Kidney (tissue), 14 donors: ENCODE data around the gene KRTAP16-1. TPM values are rescaled to one million over a fixed set of nuclear protein-coding genes. Genes with fewer than 3 reads are reported as not detected.

ENCODE experiments used
- DNase-seq, 5 donors: peaks; one replicate each; pipeline ENCODE4 v3.0.0-alpha.2; 2013 to 2020
- FAIRE-seq: peaks from 2 replicates; lab custom pipeline; 2012; peaks lifted over from hg19 to GRCh38; lab: Jason Lieb, UNC
- H3K27ac ChIP-seq, 2 donors: one replicate each; pipeline ENCODE4 v1.7.0; 2013; ENCODE audit warnings: low read depth in 2 of 2, low read length in 2 of 2, inconsistent platforms in 1 of 2
- H3K27me3 ChIP-seq: one replicate; pipeline ENCODE4 v1.7.1; 2013; ENCODE audit warnings: low read length, inconsistent platforms; ENCODE audit not compliant: control insufficient read depth, insufficient read depth
- H3K36me3 ChIP-seq, 3 donors: one replicate each; pipeline versions ENCODE4 v1.7.0 to v1.7.1; 2013; ENCODE audit warnings: low read length in 3 of 3, control low read depth in 1 of 3, inconsistent platforms in 1 of 3; ENCODE audit not compliant: insufficient read depth in 3 of 3, control insufficient read depth in 2 of 3
- H3K4me1 ChIP-seq, 3 donors: one replicate each; pipeline versions ENCODE4 v1.7.0 to v1.7.1; 2013; ENCODE audit warnings: low read length in 3 of 3, inconsistent platforms in 1 of 3, low read depth in 1 of 3; ENCODE audit not compliant: control insufficient read depth in 2 of 3, insufficient read depth in 2 of 3
- H3K4me3 ChIP-seq, 3 donors: one replicate each; pipeline versions ENCODE4 v1.7.0 to v1.8.1; 2013; ENCODE audit warnings: low read length in 3 of 3, control low read depth in 1 of 3, inconsistent platforms in 1 of 3
- H3K9ac ChIP-seq, 3 donors: one replicate each; pipeline versions ENCODE4 v1.7.0 to v1.7.1; 2013; ENCODE audit warnings: low read length in 3 of 3, control low read depth in 1 of 3, inconsistent platforms in 1 of 3
- H3K9me3 ChIP-seq, 3 donors: one replicate each; pipeline versions ENCODE4 v1.7.0 to v1.7.1; 2013; ENCODE audit warnings: low read length in 3 of 3, control low read depth in 1 of 3, inconsistent platforms in 1 of 3; ENCODE audit not compliant: control insufficient read depth in 2 of 3, insufficient read depth in 1 of 3
- intact Hi-C: fragments of 100-400 bp; cut with DNase I; formaldehyde crosslinking; loops from one replicate; pipeline ENCODE4 v1.11.1; 2022
- polyA plus RNA-seq: library from polyadenylated mRNA; stranded (reverse); fragments of 350-450 nt; fragmentation: Illumina TruSeq; extraction: RNeasy Lipid Tissue Mini Kit (QIAGEN cat#74804); gene quantifications from one replicate; pipeline ENCODE4 v1.2.3, GENCODE V29; 2014; ENCODE audit warnings: low read depth, low replicate concordance; ENCODE audit not compliant: insufficient read depth
- total RNA-seq: library from RNA; stranded (reverse); fragmentation: NEBNext Ultra II Directional; extraction: Animal tissue kit (Norgen Biotek cat#: 25700); gene quantifications from one replicate; pipeline ENCODE4 v1.2.1, GENCODE V29; 2021
- TF ChIP-seq, protein P1 (sequence below): IDR thresholded peaks from 3 replicates; pipeline ENCODE4 v1.5.1; 2012; ENCODE audit warnings: mild to moderate bottlenecking, moderate library complexity, borderline replicate concordance; ENCODE audit not compliant: insufficient read depth; ENCODE audit errors: extremely low read depth
- donor health status: control.
- donor health status: control.
- donor health status: control.
- donor health status: control.
- donor health status: control.
- donor health status: DM: yes; HTN: yes; CAD: no.
- donor health status: Normal renal cell carcinoma (clear cell type).

KRTAP16-1 gene
- total and polyA plus RNA-seq, 2 donors from 2014 or later, result not detected

DNA sequence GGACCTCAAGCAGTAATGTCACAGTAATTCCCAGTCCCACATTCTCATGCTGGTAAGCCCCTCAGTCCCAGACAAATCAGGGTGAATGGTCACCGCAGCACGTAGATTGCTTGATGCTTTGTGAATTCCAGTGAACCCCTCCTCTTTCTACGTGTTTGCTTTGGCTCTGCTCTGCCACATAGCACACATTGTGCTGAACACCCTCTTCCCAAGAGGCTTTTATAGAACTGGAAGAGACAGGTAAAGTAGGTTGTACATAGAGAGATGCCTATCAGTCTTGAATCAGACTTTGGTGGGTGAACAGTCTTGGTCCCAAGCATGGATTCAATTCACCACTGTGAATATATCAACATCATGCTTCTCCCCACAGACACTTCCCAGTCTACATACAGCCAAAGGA is 44.5 kb downstream of the KRTAP16-1 start:
- no peak for FAIRE-seq
- H3K36me3 ChIP-seq, result no peaks in the 10 kb centered on the region
- intact Hi-C loops, result no loop called here

DNA sequence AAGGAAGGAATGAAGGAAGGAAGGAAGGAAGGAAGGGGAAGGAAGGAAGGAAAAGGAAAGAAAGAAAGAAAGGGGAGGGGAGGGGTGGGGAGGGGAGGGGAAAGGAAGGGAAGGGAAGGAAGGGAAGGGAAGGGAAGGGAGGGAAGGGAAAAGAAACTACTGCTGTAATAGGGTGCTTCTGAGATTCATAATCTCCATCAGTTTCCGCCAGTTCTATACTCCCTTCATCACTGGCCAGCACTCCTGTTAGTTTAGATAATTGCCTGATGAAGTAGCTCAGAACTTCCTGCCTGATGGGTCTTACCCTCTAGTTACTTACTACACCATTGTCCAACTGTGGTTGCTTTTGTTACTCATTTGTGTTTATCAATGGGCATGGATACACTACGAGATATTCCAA is 45.9 kb downstream of the KRTAP16-1 start:
- TF ChIP-seq, protein P1, sequence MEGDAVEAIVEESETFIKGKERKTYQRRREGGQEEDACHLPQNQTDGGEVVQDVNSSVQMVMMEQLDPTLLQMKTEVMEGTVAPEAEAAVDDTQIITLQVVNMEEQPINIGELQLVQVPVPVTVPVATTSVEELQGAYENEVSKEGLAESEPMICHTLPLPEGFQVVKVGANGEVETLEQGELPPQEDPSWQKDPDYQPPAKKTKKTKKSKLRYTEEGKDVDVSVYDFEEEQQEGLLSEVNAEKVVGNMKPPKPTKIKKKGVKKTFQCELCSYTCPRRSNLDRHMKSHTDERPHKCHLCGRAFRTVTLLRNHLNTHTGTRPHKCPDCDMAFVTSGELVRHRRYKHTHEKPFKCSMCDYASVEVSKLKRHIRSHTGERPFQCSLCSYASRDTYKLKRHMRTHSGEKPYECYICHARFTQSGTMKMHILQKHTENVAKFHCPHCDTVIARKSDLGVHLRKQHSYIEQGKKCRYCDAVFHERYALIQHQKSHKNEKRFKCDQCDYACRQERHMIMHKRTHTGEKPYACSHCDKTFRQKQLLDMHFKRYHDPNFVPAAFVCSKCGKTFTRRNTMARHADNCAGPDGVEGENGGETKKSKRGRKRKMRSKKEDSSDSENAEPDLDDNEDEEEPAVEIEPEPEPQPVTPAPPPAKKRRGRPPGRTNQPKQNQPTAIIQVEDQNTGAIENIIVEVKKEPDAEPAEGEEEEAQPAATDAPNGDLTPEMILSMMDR, result no peak
- Histone ChIP-seq H3K27ac (no peak overlapping the region), H3K9me3 (no peaks in the 10 kb centered on the region), H3K9ac (no peak overlapping the region), H3K27me3 (no peaks in the 10 kb centered on the region), H3K4me3 (no peak overlapping the region), H3K36me3 (no peaks in the 10 kb centered on the region), H3K4me1 (no peaks in the 10 kb centered on the region)
- intact Hi-C loops, result no loop called here
- DNase-seq, result no peak
- FAIRE-seq, result no peak

More for the DNA sequence above, 44.5 kb downstream of the KRTAP16-1 start:
- H3K4me1 ChIP-seq, result no peaks in the 10 kb centered on the region
- no peak overlapping the region for H3K27ac ChIP-seq
- no peak for DNase-seq
- H3K9me3 ChIP-seq, result no peaks in the 10 kb centered on the region
- TF ChIP-seq, protein P1, result no peak
- no peak overlapping the region for H3K9ac ChIP-seq
- H3K27me3 ChIP-seq, result no peaks in the 10 kb centered on the region
- no peak overlapping the region for H3K4me3 ChIP-seq

DNA sequence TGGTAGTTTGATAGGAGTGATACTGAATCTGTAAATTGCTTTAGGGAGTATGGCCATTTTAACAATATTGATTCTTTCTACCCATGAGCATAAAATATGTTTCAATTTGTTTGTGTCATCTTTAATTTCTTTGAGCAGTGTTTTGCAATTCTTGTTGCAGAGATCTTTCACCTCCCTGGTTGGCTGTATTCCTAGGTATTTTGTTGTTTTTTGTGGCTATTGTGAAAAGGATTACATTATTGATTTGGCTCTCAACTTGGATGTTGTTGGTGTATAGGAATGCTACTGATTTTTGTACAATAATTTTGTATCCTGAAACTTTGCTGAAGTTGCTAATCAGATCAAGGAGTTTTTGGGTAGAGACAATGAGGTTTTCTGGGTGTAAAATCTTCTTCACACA is 50.7 kb downstream of the KRTAP16-1 start:
- no peaks in the 10 kb centered on the region for H3K27me3 ChIP-seq
- intact Hi-C loops, result no loop called here
- H3K4me3 ChIP-seq, result no peak overlapping the region
- no peak overlapping the region for H3K9ac ChIP-seq
- H3K27ac ChIP-seq, result no peak overlapping the region
- H3K4me1 ChIP-seq, result no peaks in the 10 kb centered on the region
- no peak for FAIRE-seq
- no peak for DNase-seq
- no peaks in the 10 kb centered on the region for H3K9me3 ChIP-seq
- TF ChIP-seq, protein P1, result no peak
- no peaks in the 10 kb centered on the region for H3K36me3 ChIP-seq

Other genes with a start within 250 kb of the KRTAP16-1 start
Only the 30 nearest of the 36 such genes appear.
- gene KRTAP4-16, start 207.1 kb downstream of the KRTAP16-1 start, total RNA-seq, result not detected
- gene KRTAP4-16, start 207.1 kb downstream of the KRTAP16-1 start, polyA plus RNA-seq, result not detected
- not detected for gene KRTAP4-9, start 203.9 kb downstream of the KRTAP16-1 start, total RNA-seq
- gene KRTAP4-9, start 203.9 kb downstream of the KRTAP16-1 start, polyA plus RNA-seq, result not detected
- not detected for gene KRTAP4-11, start 190.9 kb downstream of the KRTAP16-1 start, total RNA-seq
- not detected for gene KRTAP4-11, start 190.9 kb downstream of the KRTAP16-1 start, polyA plus RNA-seq
- not detected for gene KRTAP4-12, start 185.1 kb downstream of the KRTAP16-1 start, total RNA-seq
- gene KRTAP4-12, start 185.1 kb downstream of the KRTAP16-1 start, polyA plus RNA-seq, result not detected
- not detected for gene KRTAP4-6, start 168.8 kb downstream of the KRTAP16-1 start, total RNA-seq
- gene KRTAP4-6, start 168.8 kb downstream of the KRTAP16-1 start, polyA plus RNA-seq, result not detected
- gene KRTAP4-5, start 159.5 kb downstream of the KRTAP16-1 start, total RNA-seq, result not detected
- gene KRTAP4-5, start 159.5 kb downstream of the KRTAP16-1 start, polyA plus RNA-seq, result not detected
- gene KRTAP4-4, start 148.6 kb downstream of the KRTAP16-1 start, total RNA-seq, result not detected
- not detected for gene KRTAP4-4, start 148.6 kb downstream of the KRTAP16-1 start, polyA plus RNA-seq
- not detected for gene KRTAP4-3, start 141.1 kb downstream of the KRTAP16-1 start, total RNA-seq
- gene KRTAP4-3, start 141.1 kb downstream of the KRTAP16-1 start, polyA plus RNA-seq, result not detected
- not detected for gene KRTAP4-2, start 131.1 kb downstream of the KRTAP16-1 start, total RNA-seq
- gene KRTAP4-2, start 131.1 kb downstream of the KRTAP16-1 start, polyA plus RNA-seq, result not detected
- not detected for gene KRTAP4-1, start 124.4 kb downstream of the KRTAP16-1 start, total RNA-seq
- not detected for gene KRTAP4-1, start 124.4 kb downstream of the KRTAP16-1 start, polyA plus RNA-seq
- gene KRTAP9-1, start 119.4 kb downstream of the KRTAP16-1 start, total RNA-seq, result not detected
- gene KRTAP9-1, start 119.4 kb downstream of the KRTAP16-1 start, polyA plus RNA-seq, result not detected
- not detected for gene KRTAP9-2, start 82.7 kb downstream of the KRTAP16-1 start, total RNA-seq
- not detected for gene KRTAP9-2, start 82.7 kb downstream of the KRTAP16-1 start, polyA plus RNA-seq
- gene KRTAP9-3, start 76.9 kb downstream of the KRTAP16-1 start, total RNA-seq, result not detected
- gene KRTAP9-3, start 76.9 kb downstream of the KRTAP16-1 start, polyA plus RNA-seq, result not detected
- not detected for gene KRTAP9-8, start 71.3 kb downstream of the KRTAP16-1 start, total RNA-seq
- gene KRTAP9-8, start 71.3 kb downstream of the KRTAP16-1 start, polyA plus RNA-seq, result not detected
- not detected for gene KRTAP9-4, start 59.6 kb downstream of the KRTAP16-1 start, total RNA-seq
- not detected for gene KRTAP9-4, start 59.6 kb downstream of the KRTAP16-1 start, polyA plus RNA-seq
- not detected for gene KRTAP9-9, start 53.9 kb downstream of the KRTAP16-1 start, total RNA-seq
- not detected for gene KRTAP9-9, start 53.9 kb downstream of the KRTAP16-1 start, polyA plus RNA-seq
- not detected for gene KRTAP9-6, start 43.9 kb downstream of the KRTAP16-1 start, total RNA-seq
- not detected for gene KRTAP9-6, start 43.9 kb downstream of the KRTAP16-1 start, polyA plus RNA-seq
- gene KRTAP9-7, start 33.6 kb downstream of the KRTAP16-1 start, total RNA-seq, result not detected
- gene KRTAP9-7, start 33.6 kb downstream of the KRTAP16-1 start, polyA plus RNA-seq, result not detected
- not detected for gene KRTAP29-1, start 6.5 kb downstream of the KRTAP16-1 start, total RNA-seq
- gene KRTAP29-1, start 6.5 kb downstream of the KRTAP16-1 start, polyA plus RNA-seq, result not detected
- gene KRTAP17-1, start 6.4 kb upstream of the KRTAP16-1 start, total RNA-seq, result not detected
- not detected for gene KRTAP17-1, start 6.4 kb upstream of the KRTAP16-1 start, polyA plus RNA-seq
- not detected for gene KRT33A, start 41.5 kb upstream of the KRTAP16-1 start, total RNA-seq
- not detected for gene KRT33A, start 41.5 kb upstream of the KRTAP16-1 start, polyA plus RNA-seq
- not detected for gene KRT33B, start 60.5 kb upstream of the KRTAP16-1 start, total RNA-seq
- gene KRT33B, start 60.5 kb upstream of the KRTAP16-1 start, polyA plus RNA-seq, result not detected
- not detected for gene KRT34, start 73.0 kb upstream of the KRTAP16-1 start, total RNA-seq
- gene KRT34, start 73.0 kb upstream of the KRTAP16-1 start, polyA plus RNA-seq, result not detected
- gene KRT31, start 88.3 kb upstream of the KRTAP16-1 start, total RNA-seq, result not detected
- gene KRT31, start 88.3 kb upstream of the KRTAP16-1 start, polyA plus RNA-seq, result not detected
- not detected for gene KRT37, start 115.3 kb upstream of the KRTAP16-1 start, total RNA-seq
- gene KRT37, start 115.3 kb upstream of the KRTAP16-1 start, polyA plus RNA-seq, result not detected
- not detected for gene KRT38, start 131.7 kb upstream of the KRTAP16-1 start, total RNA-seq
- gene KRT38, start 131.7 kb upstream of the KRTAP16-1 start, polyA plus RNA-seq, result not detected
- gene KRT32, start 158.1 kb upstream of the KRTAP16-1 start, total RNA-seq, result not detected
- not detected for gene KRT32, start 158.1 kb upstream of the KRTAP16-1 start, polyA plus RNA-seq
- gene KRT35, start 171.8 kb upstream of the KRTAP16-1 start, total RNA-seq, result not detected
- not detected for gene KRT35, start 171.8 kb upstream of the KRTAP16-1 start, polyA plus RNA-seq
- not detected for gene KRT36, start 180.6 kb upstream of the KRTAP16-1 start, total RNA-seq
- not detected for gene KRT36, start 180.6 kb upstream of the KRTAP16-1 start, polyA plus RNA-seq
- gene KRT13, start 196.3 kb upstream of the KRTAP16-1 start, total RNA-seq, result not detected
- gene KRT13, start 196.3 kb upstream of the KRTAP16-1 start, polyA plus RNA-seq, result not detected